Smooth muscle cell (in vitro differentiated cells): ENCODE results near the gene RASA1. TPM values are rescaled to one million over a fixed set of nuclear protein-coding genes. Genes with fewer than 3 reads are reported as not detected.

Source experiments
- DNase-seq: peaks from one replicate; lab custom pipeline; 2025; ENCODE audit not compliant: unreplicated experiment; lab: John Stamatoyannopoulos, UW
- H2AFZ ChIP-seq: fragments of 200-600 bp; sonication (generic); 2 replicates; pipeline ENCODE4 v1.6.0; 2016; ENCODE audit warnings: antibody characterized with exemption, low read depth, mild to moderate bottlenecking
- H3F3A ChIP-seq: fragments of 200-600 bp; sonication (generic); 2 replicates; pipeline ENCODE4 v1.6.0; 2017; ENCODE audit warnings: antibody characterized with exemption, low read depth
- H3K27ac ChIP-seq: fragments of 200-600 bp; sonication (generic); 2 replicates; pipeline ENCODE4 v1.5.1; 2016; ENCODE audit warnings: low read depth, mild to moderate bottlenecking
- H3K27me3 ChIP-seq: fragments of 200-600 bp; sonication (generic); 2 replicates; pipeline ENCODE4 v1.6.1; 2016; ENCODE audit warnings: low read depth, mild to moderate bottlenecking
- H3K36me3 ChIP-seq: fragments of 200-600 bp; sonication (generic); 2 replicates; pipeline ENCODE4 v1.5.1; 2016; ENCODE audit warnings: low read depth
- H3K4me1 ChIP-seq: fragments of 200-600 bp; sonication (generic); 2 replicates; pipeline ENCODE4 v1.5.1; 2016; ENCODE audit warnings: low read depth
- H3K4me2 ChIP-seq: fragments of 200-600 bp; sonication (generic); 2 replicates; pipeline ENCODE4 v1.6.0; 2016; ENCODE audit warnings: mild to moderate bottlenecking
- H3K4me3 ChIP-seq: fragments of 200-600 bp; sonication (generic); 2 replicates; pipeline ENCODE4 v1.5.1; 2016; ENCODE audit warnings: mild to moderate bottlenecking
- H3K79me2 ChIP-seq: fragments of 200-600 bp; sonication (generic); 2 replicates; pipeline ENCODE4 v1.6.0; 2016; ENCODE audit warnings: low read depth, mild to moderate bottlenecking
- H3K9ac ChIP-seq: fragments of 200-600 bp; sonication (generic); 2 replicates; pipeline ENCODE4 v1.6.0; 2016; ENCODE audit warnings: low read depth
- H3K9me3 ChIP-seq: fragments of 200-600 bp; sonication (generic); replicated peaks from 2 replicates; pipeline ENCODE4 v1.5.1; 2016; ENCODE audit warnings: low read depth
- H4K20me1 ChIP-seq: fragments of 200-600 bp; sonication (generic); 2 replicates; pipeline ENCODE4 v1.6.0; 2016; ENCODE audit warnings: low read depth
- WGBS: methylation state at CpG from one replicate; pipeline ENCODE4 v1.1.7; 2016; ENCODE audit warnings: low lambda C conversion rate; 5-methylcytosine and 5-hydroxymethylcytosine counted together
- polyA plus RNA-seq: library from polyadenylated mRNA; unstranded; fragments of >200 nt; fragmentation: Nextera tagmentation; extraction: Ambion mirVana; gene quantifications from 2 replicates; pipeline ENCODE4 v1.2.1, GENCODE V29; 2016
- total RNA-seq: library from RNA; depleted of rRNA; stranded (reverse); fragments of >200 nt; gene quantifications from 2 replicates; pipeline ENCODE4 v1.2.3, GENCODE V29; 2014
- TF ChIP-seq, protein P1 (sequence below): fragments of 200-600 bp; sonication (generic); IDR thresholded peaks from 2 replicates; pipeline ENCODE4 v1.5.1; 2017; ENCODE audit warnings: borderline replicate concordance, mild to moderate bottlenecking, antibody characterized with exemption; ENCODE audit not compliant: insufficient read depth, poor library complexity, severe bottlenecking

Gene RASA1
- total and polyA plus RNA-seq, 2 experiments from 2014 or later, result 28.9 to 59.6 TPM

GRCh38 chr5:87241555-87241954, 26.1 kb upstream of the RASA1 start:
- no peak for DNase-seq
- Histone ChIP-seq H3K79me2 (no peaks in the 10 kb centered on the region), H3K4me1 (no peaks in the 10 kb centered on the region), H3K9ac (no peak overlapping the region), H3K4me2 (no peak overlapping the region), H3K4me3 (no peak overlapping the region), H2AFZ (peak overlapping the region; percentile 67), H3K27me3 (no peaks in the 10 kb centered on the region), H3K36me3 (no peaks in the 10 kb centered on the region), H3K9me3 (no peaks in the 10 kb centered on the region), H4K20me1 (no peaks in the 10 kb centered on the region), H3K27ac (no peak overlapping the region), H3F3A (no peaks in the 10 kb centered on the region)
- TF ChIP-seq, protein P1, sequence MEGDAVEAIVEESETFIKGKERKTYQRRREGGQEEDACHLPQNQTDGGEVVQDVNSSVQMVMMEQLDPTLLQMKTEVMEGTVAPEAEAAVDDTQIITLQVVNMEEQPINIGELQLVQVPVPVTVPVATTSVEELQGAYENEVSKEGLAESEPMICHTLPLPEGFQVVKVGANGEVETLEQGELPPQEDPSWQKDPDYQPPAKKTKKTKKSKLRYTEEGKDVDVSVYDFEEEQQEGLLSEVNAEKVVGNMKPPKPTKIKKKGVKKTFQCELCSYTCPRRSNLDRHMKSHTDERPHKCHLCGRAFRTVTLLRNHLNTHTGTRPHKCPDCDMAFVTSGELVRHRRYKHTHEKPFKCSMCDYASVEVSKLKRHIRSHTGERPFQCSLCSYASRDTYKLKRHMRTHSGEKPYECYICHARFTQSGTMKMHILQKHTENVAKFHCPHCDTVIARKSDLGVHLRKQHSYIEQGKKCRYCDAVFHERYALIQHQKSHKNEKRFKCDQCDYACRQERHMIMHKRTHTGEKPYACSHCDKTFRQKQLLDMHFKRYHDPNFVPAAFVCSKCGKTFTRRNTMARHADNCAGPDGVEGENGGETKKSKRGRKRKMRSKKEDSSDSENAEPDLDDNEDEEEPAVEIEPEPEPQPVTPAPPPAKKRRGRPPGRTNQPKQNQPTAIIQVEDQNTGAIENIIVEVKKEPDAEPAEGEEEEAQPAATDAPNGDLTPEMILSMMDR, result no peak
- 82% methylated on average over 2 of the region's 2 CpGs for WGBS

DNA sequence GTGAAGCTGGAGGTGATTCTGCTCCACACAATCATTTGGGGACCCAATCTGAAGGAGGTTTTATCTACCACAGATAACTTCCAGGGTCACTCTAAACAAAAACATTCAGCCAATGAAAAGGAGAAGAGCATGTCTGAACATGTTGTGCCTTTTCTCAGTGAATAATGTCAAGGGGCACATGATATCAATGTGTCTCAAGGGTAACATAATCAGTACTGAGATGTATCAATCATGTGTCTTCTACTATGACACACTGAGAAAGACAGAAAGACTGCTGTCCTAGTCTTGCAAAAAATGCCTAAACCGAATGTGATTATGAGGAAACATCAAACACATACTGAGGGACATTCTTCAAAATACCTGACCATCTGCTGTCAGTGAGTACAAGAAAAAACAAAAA, 25.4 kb upstream of the RASA1 start:
- no peak overlapping the region for H3K4me3 ChIP-seq
- no peaks in the 10 kb centered on the region for H3K27me3 ChIP-seq
- TF ChIP-seq, protein P1, result no peak
- no peaks in the 10 kb centered on the region for H3K4me1 ChIP-seq
- 81% methylated on average over 1 of the region's 1 CpG for WGBS
- no peaks in the 10 kb centered on the region for H4K20me1 ChIP-seq
- no peak overlapping the region for H3K4me2 ChIP-seq
- H2AFZ ChIP-seq, result peak overlapping the region; percentile 67
- H3K79me2 ChIP-seq, result no peaks in the 10 kb centered on the region
- peak overlapping the region; percentile 13 for H3K9ac ChIP-seq
- H3F3A ChIP-seq, result no peaks in the 10 kb centered on the region
- DNase-seq, result no peak
- H3K36me3 ChIP-seq, result no peaks in the 10 kb centered on the region
- H3K9me3 ChIP-seq, result no peaks in the 10 kb centered on the region
- peak overlapping the region; percentile 65 for H3K27ac ChIP-seq

DNA sequence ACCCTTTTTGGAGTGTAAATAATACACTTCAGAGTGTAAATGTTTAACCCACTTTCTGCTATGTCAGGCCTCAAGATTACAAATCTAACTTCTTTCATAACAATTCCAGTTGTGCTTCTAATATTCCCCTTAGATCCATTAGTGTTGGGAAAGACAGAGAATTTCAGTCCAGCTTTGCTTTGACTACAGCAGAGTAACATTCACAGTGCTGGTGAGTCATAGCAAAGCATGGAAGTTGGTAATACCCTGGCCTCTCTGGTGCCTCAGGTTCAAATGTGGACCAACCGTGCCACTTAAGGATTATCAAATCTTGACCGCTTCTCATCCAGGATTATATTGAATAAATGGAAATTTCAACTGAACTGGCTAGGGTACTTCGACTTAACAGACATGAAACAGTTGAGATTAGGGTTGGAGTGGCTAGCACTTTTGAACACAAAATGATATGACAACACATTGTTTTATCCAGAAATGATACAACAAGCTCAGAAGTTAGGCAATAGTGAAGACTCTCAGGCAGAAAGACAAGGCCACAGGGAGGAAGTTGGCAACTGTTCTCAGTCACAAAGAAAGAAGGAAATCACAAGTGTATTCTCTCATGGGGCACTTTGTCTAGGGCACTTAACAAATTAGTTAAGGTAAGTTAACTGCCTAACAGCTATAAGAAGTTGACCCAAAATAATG, 24.4 kb upstream of the RASA1 start:
- Histone ChIP-seq H2AFZ (peak overlapping the region; percentile 50), H3K79me2 (no peaks in the 10 kb centered on the region), H3K4me1 (no peaks in the 10 kb centered on the region), H4K20me1 (no peaks in the 10 kb centered on the region), H3K4me3 (no peak overlapping the region), H3F3A (no peaks in the 10 kb centered on the region), H3K36me3 (no peaks in the 10 kb centered on the region), H3K9ac (peak overlapping the region; percentile 13), H3K27ac (peak overlapping the region; percentile 65), H3K4me2 (no peak overlapping the region), H3K9me3 (no peaks in the 10 kb centered on the region), H3K27me3 (no peaks in the 10 kb centered on the region)
- TF ChIP-seq, protein P1, result no peak
- no peak for DNase-seq
- 71% methylated on average over 3 of the region's 3 CpGs for WGBS

DNA sequence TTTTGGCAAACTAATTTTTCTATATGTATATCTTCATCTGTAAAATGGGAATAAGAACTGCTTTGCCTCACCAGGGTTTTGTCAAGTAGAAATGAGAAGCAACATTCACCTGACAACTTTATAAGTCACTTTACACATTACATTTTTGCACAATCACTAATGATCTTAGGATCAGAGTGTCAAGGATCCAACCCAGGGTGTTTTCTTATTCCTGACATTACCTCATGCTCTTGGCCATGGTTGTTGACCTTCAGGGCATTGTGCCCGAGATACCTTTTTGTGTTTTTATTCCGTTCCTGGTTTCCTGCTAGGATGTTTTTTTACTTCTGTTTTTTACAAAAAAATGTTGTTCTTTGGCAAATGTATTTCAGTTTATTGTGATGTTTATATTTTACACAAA, 22.2 kb upstream of the RASA1 start:
- Histone ChIP-seq H3K36me3 (no peaks in the 10 kb centered on the region), H3K79me2 (no peaks in the 10 kb centered on the region), H4K20me1 (no peaks in the 10 kb centered on the region), H3K9ac (no peak overlapping the region), H3K9me3 (no peaks in the 10 kb centered on the region), H3K4me1 (no peaks in the 10 kb centered on the region), H3K27me3 (no peaks in the 10 kb centered on the region), H3K4me2 (no peak overlapping the region), H3K27ac (no peak overlapping the region), H2AFZ (no peak overlapping the region), H3K4me3 (no peak overlapping the region), H3F3A (no peaks in the 10 kb centered on the region)
- WGBS, result 92% methylated on average over 2 of the region's 2 CpGs
- DNase-seq, result no peak
- TF ChIP-seq, protein P1, result no peak
